Smooth muscle cell (in vitro differentiated cells): ENCODE data around the gene SPATA1. TPM values are rescaled to one million over a fixed set of nuclear protein-coding genes. Genes with fewer than 3 reads are reported as not detected.

ENCODE experiments used
- DNase-seq: peaks from one replicate; lab custom pipeline; 2025; ENCODE audit not compliant: unreplicated experiment; lab: John Stamatoyannopoulos, UW
- H2AFZ ChIP-seq: fragments of 200-600 bp; sonication (generic); 2 replicates; pipeline ENCODE4 v1.6.0; 2016; ENCODE audit warnings: antibody characterized with exemption, low read depth, mild to moderate bottlenecking
- H3F3A ChIP-seq: fragments of 200-600 bp; sonication (generic); 2 replicates; pipeline ENCODE4 v1.6.0; 2017; ENCODE audit warnings: antibody characterized with exemption, low read depth
- H3K27ac ChIP-seq: fragments of 200-600 bp; sonication (generic); 2 replicates; pipeline ENCODE4 v1.5.1; 2016; ENCODE audit warnings: low read depth, mild to moderate bottlenecking
- H3K27me3 ChIP-seq: fragments of 200-600 bp; sonication (generic); 2 replicates; pipeline ENCODE4 v1.6.1; 2016; ENCODE audit warnings: low read depth, mild to moderate bottlenecking
- H3K36me3 ChIP-seq: fragments of 200-600 bp; sonication (generic); 2 replicates; pipeline ENCODE4 v1.5.1; 2016; ENCODE audit warnings: low read depth
- H3K4me1 ChIP-seq: fragments of 200-600 bp; sonication (generic); 2 replicates; pipeline ENCODE4 v1.5.1; 2016; ENCODE audit warnings: low read depth
- H3K4me2 ChIP-seq: fragments of 200-600 bp; sonication (generic); 2 replicates; pipeline ENCODE4 v1.6.0; 2016; ENCODE audit warnings: mild to moderate bottlenecking
- H3K4me3 ChIP-seq: fragments of 200-600 bp; sonication (generic); 2 replicates; pipeline ENCODE4 v1.5.1; 2016; ENCODE audit warnings: mild to moderate bottlenecking
- H3K79me2 ChIP-seq: fragments of 200-600 bp; sonication (generic); 2 replicates; pipeline ENCODE4 v1.6.0; 2016; ENCODE audit warnings: low read depth, mild to moderate bottlenecking
- H3K9ac ChIP-seq: fragments of 200-600 bp; sonication (generic); 2 replicates; pipeline ENCODE4 v1.6.0; 2016; ENCODE audit warnings: low read depth
- H3K9me3 ChIP-seq: fragments of 200-600 bp; sonication (generic); replicated peaks from 2 replicates; pipeline ENCODE4 v1.5.1; 2016; ENCODE audit warnings: low read depth
- H4K20me1 ChIP-seq: fragments of 200-600 bp; sonication (generic); 2 replicates; pipeline ENCODE4 v1.6.0; 2016; ENCODE audit warnings: low read depth
- WGBS: methylation state at CpG from one replicate; pipeline ENCODE4 v1.1.7; 2016; ENCODE audit warnings: low lambda C conversion rate; 5-methylcytosine and 5-hydroxymethylcytosine counted together
- polyA plus RNA-seq: library from polyadenylated mRNA; unstranded; fragments of >200 nt; fragmentation: Nextera tagmentation; extraction: Ambion mirVana; gene quantifications from 2 replicates; pipeline ENCODE4 v1.2.1, GENCODE V29; 2016
- total RNA-seq: library from RNA; depleted of rRNA; stranded (reverse); fragments of >200 nt; gene quantifications from 2 replicates; pipeline ENCODE4 v1.2.3, GENCODE V29; 2014
- TF ChIP-seq, protein P1 (sequence below): fragments of 200-600 bp; sonication (generic); IDR thresholded peaks from 2 replicates; pipeline ENCODE4 v1.5.1; 2017; ENCODE audit warnings: borderline replicate concordance, mild to moderate bottlenecking, antibody characterized with exemption; ENCODE audit not compliant: insufficient read depth, poor library complexity, severe bottlenecking

The SPATA1 gene
- total and polyA plus RNA-seq, 2 experiments from 2014 or later, result 0.94 to 2.3 TPM

DNA sequence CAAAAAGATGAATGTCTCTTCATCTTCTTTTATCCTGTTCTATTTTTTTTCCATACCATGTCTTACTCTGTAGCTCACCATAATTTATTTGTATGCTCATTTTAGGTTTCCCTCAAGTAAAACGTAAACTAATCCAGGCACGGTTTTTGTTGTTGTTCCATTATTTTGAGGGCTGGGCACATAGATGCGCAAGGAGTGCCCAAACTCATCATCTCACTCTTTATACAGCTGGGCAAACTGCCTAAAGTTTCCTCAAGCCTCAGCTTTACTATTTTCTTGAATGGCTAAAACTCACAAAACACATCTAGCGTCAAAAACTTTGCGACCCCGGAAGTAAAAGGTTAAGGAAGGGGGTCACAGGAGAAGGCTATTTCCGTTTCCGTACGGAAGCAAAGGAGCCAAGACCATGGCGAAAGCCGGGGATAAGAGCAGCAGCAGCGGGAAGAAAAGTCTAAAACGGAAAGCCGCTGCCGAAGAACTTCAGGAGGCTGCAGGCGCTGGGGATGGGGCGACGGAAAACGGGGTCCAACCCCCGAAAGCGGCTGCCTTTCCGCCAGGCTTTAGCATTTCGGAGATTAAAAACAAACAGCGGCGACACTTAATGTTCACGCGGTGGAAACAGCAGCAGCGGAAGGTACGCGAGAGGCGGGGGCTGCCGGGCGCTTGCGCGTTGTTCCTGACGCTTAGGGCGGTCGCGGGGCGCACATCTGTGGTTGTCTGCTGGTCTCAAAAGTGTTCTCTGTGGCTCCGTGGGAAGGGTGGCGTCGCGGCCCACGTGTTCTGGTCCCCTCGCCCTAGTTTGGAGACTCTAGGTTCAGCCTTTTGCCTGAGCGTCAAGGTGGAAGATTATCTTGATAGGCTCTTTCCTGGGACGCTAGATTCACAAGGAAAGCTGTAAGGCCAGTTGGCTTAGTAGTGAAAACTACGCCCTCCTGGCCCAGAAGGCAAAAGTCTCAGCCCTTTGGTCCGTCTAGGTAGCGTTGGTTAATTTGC, 27.0 kb upstream of the SPATA1 start, which contains the start of gene RPF1:
Gene RPF1 (plus strand): TSS at position 391 of the 993 bp plus-strand sequence. CDS start 16 bp downstream, at position 407.
- peak within 1 kb of the TSS; percentile 100 for H2AFZ ChIP-seq
- peaks cover 12% of the 10 kb centered on the region for H3K36me3 ChIP-seq
- WGBS, result 6% methylated on average over 51 of the region's 51 CpGs
- peaks cover 42% of the 10 kb centered on the region for H3K27me3 ChIP-seq
- peaks cover 36% of the 10 kb centered on the region for H3K79me2 ChIP-seq
- H3F3A ChIP-seq, result no peaks in the 10 kb centered on the region
- H4K20me1 ChIP-seq, result peaks cover 21% of the 10 kb centered on the region
- H3K4me3 ChIP-seq, result peak within 1 kb of the TSS; percentile 98
- peak within 1 kb of the TSS; percentile 87 for H3K27ac ChIP-seq
- peak; percentile 12 for DNase-seq
- H3K9me3 ChIP-seq, result no peaks in the 10 kb centered on the region
- peak within 1 kb of the TSS; percentile 91 for H3K9ac ChIP-seq
- TF ChIP-seq, protein P1, sequence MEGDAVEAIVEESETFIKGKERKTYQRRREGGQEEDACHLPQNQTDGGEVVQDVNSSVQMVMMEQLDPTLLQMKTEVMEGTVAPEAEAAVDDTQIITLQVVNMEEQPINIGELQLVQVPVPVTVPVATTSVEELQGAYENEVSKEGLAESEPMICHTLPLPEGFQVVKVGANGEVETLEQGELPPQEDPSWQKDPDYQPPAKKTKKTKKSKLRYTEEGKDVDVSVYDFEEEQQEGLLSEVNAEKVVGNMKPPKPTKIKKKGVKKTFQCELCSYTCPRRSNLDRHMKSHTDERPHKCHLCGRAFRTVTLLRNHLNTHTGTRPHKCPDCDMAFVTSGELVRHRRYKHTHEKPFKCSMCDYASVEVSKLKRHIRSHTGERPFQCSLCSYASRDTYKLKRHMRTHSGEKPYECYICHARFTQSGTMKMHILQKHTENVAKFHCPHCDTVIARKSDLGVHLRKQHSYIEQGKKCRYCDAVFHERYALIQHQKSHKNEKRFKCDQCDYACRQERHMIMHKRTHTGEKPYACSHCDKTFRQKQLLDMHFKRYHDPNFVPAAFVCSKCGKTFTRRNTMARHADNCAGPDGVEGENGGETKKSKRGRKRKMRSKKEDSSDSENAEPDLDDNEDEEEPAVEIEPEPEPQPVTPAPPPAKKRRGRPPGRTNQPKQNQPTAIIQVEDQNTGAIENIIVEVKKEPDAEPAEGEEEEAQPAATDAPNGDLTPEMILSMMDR, result no peak
- H3K4me2 ChIP-seq, result peak within 1 kb of the TSS; percentile 97
- H3K4me1 ChIP-seq, result peaks cover 12% of the 10 kb centered on the region

DNA sequence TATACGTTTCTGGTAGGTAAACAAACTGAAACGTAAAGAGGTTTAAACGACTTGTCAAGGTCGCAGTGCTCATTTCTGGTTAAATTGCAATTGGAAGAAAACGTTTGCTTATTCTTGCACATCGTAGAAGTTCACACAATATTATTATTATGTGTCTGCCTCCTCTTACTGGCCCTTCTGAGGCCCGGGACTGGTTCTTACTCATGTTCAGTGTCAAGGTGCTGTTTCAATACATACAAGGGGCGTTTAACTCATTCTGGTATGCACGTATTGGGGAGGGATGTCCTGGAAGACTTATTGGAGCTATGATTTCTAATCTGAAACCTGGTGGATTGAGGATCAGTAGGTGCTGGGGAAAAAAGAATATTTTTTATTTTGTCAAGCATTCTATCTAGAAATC, 26.2 kb upstream of the SPATA1 start:
- 13% methylated on average over 9 of the region's 9 CpGs for WGBS
- Histone ChIP-seq H3F3A (no peaks in the 10 kb centered on the region), H3K27ac (peak overlapping the region; percentile 87), H3K9me3 (no peaks in the 10 kb centered on the region), H3K4me1 (peaks cover 12% of the 10 kb centered on the region), H3K79me2 (peaks cover 37% of the 10 kb centered on the region), H3K9ac (peak overlapping the region; percentile 91), H4K20me1 (peaks cover 21% of the 10 kb centered on the region), H2AFZ (peak overlapping the region; percentile 100), H3K4me3 (peak overlapping the region; percentile 98), H3K4me2 (peak overlapping the region; percentile 97), H3K27me3 (peaks cover 34% of the 10 kb centered on the region), H3K36me3 (peaks cover 13% of the 10 kb centered on the region)
- TF ChIP-seq, protein P1, result no peak
- no peak for DNase-seq

DNA sequence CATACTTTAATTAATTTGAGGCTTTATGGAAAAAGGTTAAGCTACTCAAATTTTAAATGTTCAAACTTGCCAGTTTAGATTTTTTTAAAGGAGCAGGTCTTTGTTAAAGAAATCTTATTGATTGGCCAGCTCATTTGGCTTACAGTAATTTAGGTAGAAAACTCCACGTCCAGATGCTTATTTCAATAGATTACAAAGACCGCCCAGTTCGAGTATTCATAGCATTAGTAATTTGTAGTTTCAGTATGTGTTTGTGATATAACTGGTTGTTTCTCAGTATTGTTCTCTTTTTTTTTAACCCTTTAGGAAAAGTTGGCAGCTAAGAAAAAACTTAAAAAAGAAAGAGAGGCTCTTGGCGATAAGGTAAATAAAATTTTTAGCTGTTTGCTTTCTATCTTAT, 25.5 kb upstream of the SPATA1 start:
- Histone ChIP-seq H3K4me3 (peak overlapping the region; percentile 98), H3K4me2 (peak overlapping the region; percentile 97), H4K20me1 (peaks cover 21% of the 10 kb centered on the region), H3K9me3 (no peaks in the 10 kb centered on the region), H3K36me3 (peaks cover 15% of the 10 kb centered on the region), H3K79me2 (peaks cover 43% of the 10 kb centered on the region), H3K27ac (no peak overlapping the region), H3K9ac (peak overlapping the region; percentile 91), H2AFZ (no peak overlapping the region), H3K4me1 (peaks cover 12% of the 10 kb centered on the region), H3F3A (no peaks in the 10 kb centered on the region), H3K27me3 (peaks cover 27% of the 10 kb centered on the region)
- no peak for DNase-seq
- TF ChIP-seq, protein P1, result no peak
- WGBS, result 92% methylated on average over 4 of the region's 4 CpGs
